Measurements from ENCODE around the gene FOXR1. TPM values are rescaled to one million over a fixed set of nuclear protein-coding genes. Genes with fewer than 3 reads are reported as not detected.

FOXR1 gene, protein sequence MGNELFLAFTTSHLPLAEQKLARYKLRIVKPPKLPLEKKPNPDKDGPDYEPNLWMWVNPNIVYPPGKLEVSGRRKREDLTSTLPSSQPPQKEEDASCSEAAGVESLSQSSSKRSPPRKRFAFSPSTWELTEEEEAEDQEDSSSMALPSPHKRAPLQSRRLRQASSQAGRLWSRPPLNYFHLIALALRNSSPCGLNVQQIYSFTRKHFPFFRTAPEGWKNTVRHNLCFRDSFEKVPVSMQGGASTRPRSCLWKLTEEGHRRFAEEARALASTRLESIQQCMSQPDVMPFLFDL
- total RNA-seq (0.42 TPM in 1 of 2 replicates, not detected in the other), polyA plus RNA-seq (not detected in 2 replicates)

DNA sequence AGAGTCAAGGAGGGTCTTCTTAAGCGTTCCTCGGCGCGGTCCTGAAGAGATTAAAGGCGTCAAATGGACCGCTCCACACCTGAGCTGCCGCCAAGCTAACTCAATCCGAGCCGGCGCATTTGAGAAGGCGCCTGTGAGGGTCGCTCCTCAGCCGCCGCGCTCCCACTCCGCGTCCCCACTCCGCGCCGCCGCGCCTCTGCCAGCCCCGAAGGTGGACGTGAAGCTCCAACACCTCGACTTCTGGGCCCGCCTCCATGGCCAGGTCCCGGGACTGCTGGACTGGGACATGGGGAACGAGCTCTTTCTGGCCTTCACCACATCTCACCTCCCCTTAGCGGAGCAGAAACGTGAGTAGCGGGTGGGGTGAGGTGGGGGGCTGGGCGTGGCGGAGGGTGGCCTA lies at the start of gene FOXR1:
TSS of gene FOXR1 (plus strand) at position 116 of the 400 bp plus-strand sequence. CDS start at position 287, 171 bp downstream.
- TF ChIP-seq, protein P1, sequence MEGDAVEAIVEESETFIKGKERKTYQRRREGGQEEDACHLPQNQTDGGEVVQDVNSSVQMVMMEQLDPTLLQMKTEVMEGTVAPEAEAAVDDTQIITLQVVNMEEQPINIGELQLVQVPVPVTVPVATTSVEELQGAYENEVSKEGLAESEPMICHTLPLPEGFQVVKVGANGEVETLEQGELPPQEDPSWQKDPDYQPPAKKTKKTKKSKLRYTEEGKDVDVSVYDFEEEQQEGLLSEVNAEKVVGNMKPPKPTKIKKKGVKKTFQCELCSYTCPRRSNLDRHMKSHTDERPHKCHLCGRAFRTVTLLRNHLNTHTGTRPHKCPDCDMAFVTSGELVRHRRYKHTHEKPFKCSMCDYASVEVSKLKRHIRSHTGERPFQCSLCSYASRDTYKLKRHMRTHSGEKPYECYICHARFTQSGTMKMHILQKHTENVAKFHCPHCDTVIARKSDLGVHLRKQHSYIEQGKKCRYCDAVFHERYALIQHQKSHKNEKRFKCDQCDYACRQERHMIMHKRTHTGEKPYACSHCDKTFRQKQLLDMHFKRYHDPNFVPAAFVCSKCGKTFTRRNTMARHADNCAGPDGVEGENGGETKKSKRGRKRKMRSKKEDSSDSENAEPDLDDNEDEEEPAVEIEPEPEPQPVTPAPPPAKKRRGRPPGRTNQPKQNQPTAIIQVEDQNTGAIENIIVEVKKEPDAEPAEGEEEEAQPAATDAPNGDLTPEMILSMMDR (IDR thresholded peaks at IDR 0.05; ENCODE audit: low read depth, low read length) = no peak
- H3K27ac ChIP-seq = no peak within 1 kb of the TSS
- DNase-seq (ENCODE audit: low read depth in 1 of 2, low spot score in 1 of 2) = no peak
- no peaks in the 10 kb centered on the region for H3K27me3 ChIP-seq
- H3K4me3 ChIP-seq = no peak within 1 kb of the TSS
- no peaks in the 10 kb centered on the region for H3K9me3 ChIP-seq (ENCODE audit: low read depth)
- no peaks in the 10 kb centered on the region for H3K4me1 ChIP-seq (ENCODE audit: low read depth)
- no peaks in the 10 kb centered on the region for H3K36me3 ChIP-seq

DNA sequence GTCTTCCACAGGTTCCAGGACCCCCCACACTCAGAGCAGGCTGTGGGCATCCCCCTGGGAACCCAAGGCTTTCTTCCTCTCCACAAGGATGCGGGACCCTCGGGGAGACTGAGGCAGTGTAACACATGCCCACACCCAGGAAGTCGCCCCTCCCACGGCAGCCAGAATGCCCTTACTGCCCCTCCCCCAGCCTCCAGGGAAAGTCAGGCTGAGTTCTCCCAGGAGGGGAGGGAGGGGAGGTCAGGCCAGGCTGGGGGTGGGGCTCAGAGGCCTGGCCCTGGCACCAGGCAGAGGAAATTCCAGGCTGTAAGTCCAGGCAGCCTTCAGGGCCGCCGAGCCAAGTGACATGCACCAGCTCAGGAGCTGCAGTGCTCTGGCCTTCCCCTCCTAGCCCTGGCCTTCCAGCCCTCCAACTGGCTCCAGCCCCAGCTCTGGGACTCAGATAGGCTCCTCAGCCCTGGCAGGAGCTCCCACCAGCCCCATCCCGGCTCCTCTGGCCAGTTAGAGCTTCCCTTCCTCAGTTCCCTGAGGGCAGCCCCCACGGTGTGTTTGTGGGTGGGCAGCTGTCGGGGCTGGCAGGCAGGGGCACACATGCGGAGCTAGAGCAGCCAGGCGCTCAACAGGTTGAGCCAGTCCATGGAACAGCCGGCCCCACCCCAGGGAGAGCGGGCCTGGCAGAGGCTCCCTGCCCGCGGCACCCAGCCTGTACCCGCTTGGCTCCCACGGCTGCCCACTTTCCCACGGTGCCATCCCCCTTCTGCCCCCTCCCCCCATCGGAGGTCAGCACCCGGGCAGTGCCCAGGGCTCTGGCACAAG lies 49.4 kb upstream of the FOXR1 start:
- TF ChIP-seq, protein P1 (IDR thresholded peaks at IDR 0.05; ENCODE audit: low read depth, low read length) = no peak
- Histone ChIP-seq H3K4me3 (peak overlapping the region; percentile 95), H3K27me3 (no peaks in the 10 kb centered on the region), H3K4me1 (ENCODE audit: low read depth) (peaks cover 62% of the 10 kb centered on the region), H3K9me3 (ENCODE audit: low read depth) (no peaks in the 10 kb centered on the region), H3K36me3 (no peaks in the 10 kb centered on the region), H3K27ac (peak overlapping the region; percentile 93)
- DNase-seq (ENCODE audit: low read depth in 1 of 2, low spot score in 1 of 2) = peak; percentile 85 to 94

DNA sequence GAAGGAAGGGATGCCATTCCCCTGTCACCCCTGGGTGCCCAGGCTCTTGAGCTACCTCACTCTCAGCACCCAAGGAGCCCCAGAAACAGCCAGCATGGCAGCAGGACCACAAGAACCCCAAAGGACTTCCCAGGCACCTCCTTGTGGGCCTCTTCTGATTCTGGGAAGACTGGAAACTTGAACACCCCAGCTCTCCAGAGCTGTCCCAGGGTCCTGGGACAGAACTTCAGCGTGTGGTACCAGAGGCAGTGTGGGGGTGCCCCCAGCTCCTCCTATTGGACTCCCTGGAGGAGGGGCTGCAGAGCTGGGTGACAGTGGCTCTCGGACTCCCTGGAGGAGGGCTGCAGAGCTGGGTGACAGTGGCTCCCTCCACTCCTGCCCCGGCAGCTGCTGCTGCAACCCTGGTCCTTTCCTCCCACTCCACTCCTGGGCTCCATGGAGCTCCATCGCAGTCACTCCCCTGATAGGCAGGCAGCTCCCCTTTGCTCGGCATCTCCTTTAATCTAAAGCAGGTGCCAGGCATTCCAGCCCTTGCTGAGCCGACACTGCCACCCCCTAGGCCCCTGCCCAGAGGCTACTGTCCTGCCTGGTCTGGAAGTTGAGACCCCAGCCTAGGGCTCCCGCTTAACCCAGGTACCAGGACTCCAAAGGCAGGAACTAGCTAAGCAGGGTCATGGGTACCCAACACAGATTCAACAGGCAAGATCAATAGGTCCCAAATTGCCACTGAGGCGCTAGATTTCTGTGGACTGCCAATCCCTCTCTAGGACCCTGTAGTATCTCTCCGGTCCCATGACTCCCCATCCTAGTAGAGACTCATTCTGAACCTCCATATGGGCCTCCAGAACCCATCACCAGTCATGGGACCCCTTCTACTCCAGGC lies 48.6 kb upstream of the FOXR1 start:
- no peak for DNase-seq (ENCODE audit: low read depth in 1 of 2, low spot score in 1 of 2)
- H3K27ac ChIP-seq = peak overlapping the region; percentile 93
- TF ChIP-seq, protein P1 (IDR thresholded peaks at IDR 0.05; ENCODE audit: low read depth, low read length) = no peak
- H3K4me3 ChIP-seq = peak overlapping the region; percentile 95
- H3K36me3 ChIP-seq = no peaks in the 10 kb centered on the region
- no peaks in the 10 kb centered on the region for H3K27me3 ChIP-seq
- no peaks in the 10 kb centered on the region for H3K9me3 ChIP-seq (ENCODE audit: low read depth)
- peaks cover 54% of the 10 kb centered on the region for H3K4me1 ChIP-seq (ENCODE audit: low read depth)

GRCh38 chr11:118923721-118924587 lies 47.6 kb upstream of the FOXR1 start:
- Histone ChIP-seq H3K9me3 (ENCODE audit: low read depth) (no peaks in the 10 kb centered on the region), H3K4me1 (ENCODE audit: low read depth) (peaks cover 45% of the 10 kb centered on the region), H3K36me3 (no peaks in the 10 kb centered on the region), H3K27me3 (no peaks in the 10 kb centered on the region), H3K4me3 (peak overlapping the region; percentile 95), H3K27ac (peak overlapping the region; percentile 93)
- TF ChIP-seq, protein P1 (IDR thresholded peaks at IDR 0.05; ENCODE audit: low read depth, low read length) = no peak
- no peak for DNase-seq (ENCODE audit: low read depth in 1 of 2, low spot score in 1 of 2)
